Spleen (tissue), 11 donors: ENCODE results near the gene OSMR. TPM values are rescaled to one million over a fixed set of nuclear protein-coding genes. Genes with fewer than 3 reads are reported as not detected.
A peak's percentile ranks its signal among the peaks of the same experiment; 100 is the strongest.
"Not testable (repeated sequence)": the region's sequence is repeated elsewhere in the genome, so short reads cannot be mapped to it uniquely, and the experiment has no call there.

Experiments used
- DNase-seq: peaks from one replicate; pipeline ENCODE4 v3.0.0-alpha.2; 2020
- H3K27ac ChIP-seq, 8 donors: fragments of 200-600 bp; sonication (generic) in 7 of 8; 1 replicate in 4 of 8; 2 replicates in 4 of 8; pipeline versions ENCODE4 v1.5.0 to v1.8.0; 2016 to 2021; ENCODE audit warnings: inconsistent platforms in 4 of 8, mild to moderate bottlenecking in 4 of 8, moderate library complexity in 1 of 8
- H3K27me3 ChIP-seq, 7 donors: fragments of 200-600 bp; sonication (generic) in 6 of 7; replicated peaks in 1 of 7; 1 replicate in 4 of 7; 2 replicates in 3 of 7; pipeline versions ENCODE4 v1.5.0 to v1.8.0; 2016 to 2021; ENCODE audit warnings: inconsistent platforms in 3 of 7, mild to moderate bottlenecking in 1 of 7
- H3K36me3 ChIP-seq, 6 donors: fragments of 200-600 bp; sonication (generic) in 5 of 6; 1 replicate in 4 of 6; 2 replicates in 2 of 6; pipeline versions ENCODE4 v1.5.0 to v1.8.0; 2016 to 2021; ENCODE audit warnings: inconsistent platforms in 2 of 6
- H3K4me1 ChIP-seq, 6 donors: fragments of 200-600 bp; sonication (generic) in 5 of 6; 1 replicate in 3 of 6; 2 replicates in 3 of 6; pipeline versions ENCODE4 v1.5.0 to v1.8.0; 2016 to 2021; ENCODE audit warnings: inconsistent platforms in 3 of 6
- H3K4me3 ChIP-seq, 8 donors: fragments of 200-600 bp; sonication (generic) in 7 of 8; 1 replicate in 4 of 8; 2 replicates in 4 of 8; pipeline versions ENCODE4 v1.5.0 to v1.8.0; 2016 to 2021; ENCODE audit warnings: inconsistent platforms in 4 of 8, mild to moderate bottlenecking in 4 of 8, moderate library complexity in 2 of 8
- H3K9me3 ChIP-seq, 8 donors: fragments of 200-600 bp; sonication (generic) in 7 of 8; 1 replicate in 4 of 8; 2 replicates in 4 of 8; pipeline versions ENCODE4 v1.5.0 to v1.8.0; 2016 to 2021; ENCODE audit warnings: inconsistent platforms in 4 of 8
- CTCF ChIP-seq, 11 experiments: fragments of 200-600 bp in 7 of 11; fragments of 450-650 bp in 4 of 11; sonication (generic) in 4 of 11; IDR thresholded peaks in 8 of 11; conservative IDR thresholded peaks in 3 of 11; 1 replicate in 7 of 11; 2 replicates in 4 of 11; pipeline versions ENCODE4 v1.4.0 to v1.8.0; 2016 to 2021; ENCODE audit warnings: antibody characterized with exemption in 11 of 11, inconsistent platforms in 4 of 11, mild to moderate bottlenecking in 1 of 11
- POLR2A ChIP-seq, 3 donors: fragments of 450-650 bp; IDR thresholded peaks; one replicate each; pipeline ENCODE4 v1.5.1; 2017; ENCODE audit warnings: antibody characterized with exemption in 3 of 3, mild to moderate bottlenecking in 1 of 3
- POLR2AphosphoS5 ChIP-seq, 3 donors: sonication (generic); formaldehyde crosslinking; IDR thresholded peaks; one replicate each; pipeline ENCODE4 v1.5.1; 2017; ENCODE audit warnings: antibody characterized with exemption in 3 of 3
- WGBS, 5 donors: extraction: QIAGEN DNeasy Blood & Tissue Kit in 3 of 5; methylation state at CpG; one replicate each; pipeline versions ENCODE4 v1.1.5 to v1.1.7; 2013 to 2018; 5-methylcytosine and 5-hydroxymethylcytosine counted together
- intact Hi-C: fragments of 100-400 bp; cut with DNase I; formaldehyde crosslinking; loops from one replicate; pipeline ENCODE4 v1.15.0; 2023; ENCODE audit warnings: low total_unique reads
- polyA plus RNA-seq, 3 donors: library from polyadenylated mRNA; stranded (reverse); fragments of 200-250 nt; gene quantifications; one replicate each; pipeline ENCODE4 v1.2.1, GENCODE V29; 2013
- total RNA-seq, 7 donors: library from RNA; depleted of rRNA in 3 of 7; stranded (reverse); fragments of >200 nt in 3 of 7; fragmentation: NEBNext Ultra II Directional in 4 of 7; extraction: Animal tissue kit (Norgen Biotek cat#: 25700) in 4 of 7; gene quantifications; one replicate each; pipeline versions ENCODE4 v1.1.0 to v1.2.1, GENCODE V29; 2016 to 2021
- donor health status: healthy with polysubstance abuse.
- donor health status: DM: no; HTN: no; CAD: no; lungs with moderate emphysema.
- donor health status: DM: no; HTN: no; CAD: no.
- donor health status: Bipolar disorder and iron deficiency.
- donor health status: healthy.
- donor health status: DM: no; HTN: no; CAD: no.
- donor health status: DM: yes; HTN: yes; CAD: no.

OSMR gene
- total and polyA plus RNA-seq, 10 donors, result 2.5 to 74.6 (median 67.9) TPM

GRCh38 chr5:38843665-38844064, 2.1 kb upstream of the OSMR start:
- peak overlapping the region in 1 of 8 donors; percentile 74 for H3K4me3 ChIP-seq
- H3K9me3 ChIP-seq, result no peaks in the 10 kb centered on the region
- peaks cover 0 to 27% (median 10%) of the 10 kb centered on the region in 6 donors for H3K4me1 ChIP-seq
- H3K36me3 ChIP-seq, result no peaks in the 10 kb centered on the region
- WGBS, 5 donors, result 75 to 92% (median 86%) methylated on average over 1 of the region's 1 CpG
- intact Hi-C loops, result no loop called here
- DNase-seq, result no peak
- TF ChIP-seq POLR2AphosphoS5 (IDR thresholded peaks at IDR 0.05) (no peak), POLR2A (IDR thresholded peaks at IDR 0.05) (no peak), CTCF (IDR thresholded peaks at IDR 0.05 in 8 of 11, conservative IDR thresholded peaks at IDR 0.05 in 3 of 11) (no peak)
- H3K27me3 ChIP-seq, result peaks cover 0 to 56% (median 18%) of the 10 kb centered on the region in 7 donors
- H3K27ac ChIP-seq, result peak overlapping the region in 1 of 8 donors; percentile 25

GRCh38 chr5:38846379-38847011, 683 bp downstream of the OSMR start:
- Histone ChIP-seq H3K36me3 (no peaks in the 10 kb centered on the region), H3K4me3 (peak overlapping the region; percentile 36 to 74 (median 49)), H3K9me3 (peaks cover 0 to 10% (median 4%) of the 10 kb centered on the region in 8 donors), H3K4me1 (peaks cover 0 to 33% (median 12%) of the 10 kb centered on the region in 6 donors), H3K27ac (peak overlapping the region; percentile 62 to 95 (median 90)), H3K27me3 (peaks cover 0 to 55% (median 18%) of the 10 kb centered on the region in 7 donors)
- TF ChIP-seq POLR2A (IDR thresholded peaks at IDR 0.05) (no peak), POLR2AphosphoS5 (IDR thresholded peaks at IDR 0.05) (peak in 1 of 3 donors; percentile 4)
- DNase-seq, result no peak
- intact Hi-C loops, result no loop called here
- WGBS, 5 donors, result 18 to 22% (median 19%) methylated on average over 24 of the region's 24 CpGs

- Histone ChIP-seq H3K4me3 (peak overlapping the region in 7 of 8 donors; percentile 36 to 74 (median 50)), H3K4me1 (peaks cover 0 to 33% (median 9%) of the 10 kb centered on the region in 6 donors), H3K27me3 (peaks cover 0 to 48% (median 18%) of the 10 kb centered on the region in 7 donors), H3K9me3 (peaks cover 0 to 20% (median 10%) of the 10 kb centered on the region in 8 donors), H3K27ac (peak overlapping the region in 7 of 8 donors; percentile 88 to 95 (median 91)), H3K36me3 (no peaks in the 10 kb centered on the region)
- TF ChIP-seq CTCF (IDR thresholded peaks at IDR 0.05 in 8 of 11, conservative IDR thresholded peaks at IDR 0.05 in 3 of 11), result no peak
- no peak for TF ChIP-seq POLR2A (IDR thresholded peaks at IDR 0.05)
- TF ChIP-seq POLR2AphosphoS5 (IDR thresholded peaks at IDR 0.05), result no peak
- intact Hi-C loops, result no loop called here
- DNase-seq, result no peak
- 56 to 67% (median 57%) methylated on average over 9 of the region's 9 CpGs for WGBS, 5 donors
Measured at GRCh38 chr5:38847559-38848347, 1.9 kb downstream of the OSMR start.

GRCh38 chr5:38848637-38849036, 2.8 kb downstream of the OSMR start:
- intact Hi-C loops, result no loop called here
- no peak for DNase-seq
- H3K27ac ChIP-seq, result no peak overlapping the region
- peaks cover 0 to 42% (median 18%) of the 10 kb centered on the region in 7 donors for H3K27me3 ChIP-seq
- H3K36me3 ChIP-seq, result no peaks in the 10 kb centered on the region
- H3K9me3 ChIP-seq, result peaks cover 0 to 20% (median 10%) of the 10 kb centered on the region in 8 donors
- H3K4me1 ChIP-seq, result peaks cover 0 to 25% (median 8%) of the 10 kb centered on the region in 6 donors
- peak overlapping the region in 4 of 8 donors; percentile 6 to 74 (median 56) for H3K4me3 ChIP-seq
- TF ChIP-seq POLR2A (IDR thresholded peaks at IDR 0.05), result no peak
- TF ChIP-seq POLR2AphosphoS5 (IDR thresholded peaks at IDR 0.05), result no peak
- TF ChIP-seq CTCF (IDR thresholded peaks at IDR 0.05 in 8 of 11, conservative IDR thresholded peaks at IDR 0.05 in 3 of 11), result no peak
- WGBS, 5 donors, result 30 to 77% (median 74%) methylated on average over 2 of the region's 2 CpGs

GRCh38 chr5:38851640-38852039, 5.8 kb downstream of the OSMR start:
- DNase-seq, H3K27ac ChIP-seq, H3K4me3 ChIP-seq, intact Hi-C loops, H3K36me3 ChIP-seq: not testable (repeated sequence)
- Histone ChIP-seq H3K27me3 (peaks cover 0 to 21% (median under 1%) of the 10 kb centered on the region in 7 donors), H3K9me3 (peaks cover 0 to 20% (median 10%) of the 10 kb centered on the region in 8 donors), H3K4me1 (peaks cover 0 to 18% (median 0%) of the 10 kb centered on the region in 6 donors)
- WGBS, 5 donors, result 77 to 88% (median 85%) methylated on average over 5 of the region's 5 CpGs
